HG03025 (cell line): Measurements from ENCODE around the gene CIP2A.

Experiments used
- ATAC-seq: cut with Tn5 transposase; IDR thresholded peaks from one replicate; pipeline ENCODE4 v1.9.1; 2021; ENCODE audit warnings: mild to moderate bottlenecking, moderate library complexity; ENCODE audit not compliant: unreplicated experiment, low FRiP score

Gene CIP2A

DNA sequence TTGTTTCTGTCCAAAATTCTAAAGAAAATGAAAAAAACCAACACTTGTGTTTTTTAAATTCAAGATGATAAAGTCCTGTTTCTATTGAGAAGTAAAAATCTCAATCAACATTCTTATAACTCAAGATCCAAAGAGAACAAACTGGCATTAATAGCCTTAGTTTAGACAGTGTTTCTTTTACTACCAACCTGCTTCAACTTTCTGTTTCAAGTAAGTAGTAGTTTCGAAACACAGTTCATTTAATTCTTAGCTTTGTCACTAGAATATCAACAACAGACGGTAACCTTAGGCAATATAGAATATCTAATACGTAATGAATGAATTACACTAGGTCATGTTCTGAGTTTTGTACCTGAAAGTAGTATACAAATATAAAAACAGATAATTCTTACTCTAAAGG, 23.7 kb downstream of the CIP2A start:
- no peak for ATAC-seq

DNA sequence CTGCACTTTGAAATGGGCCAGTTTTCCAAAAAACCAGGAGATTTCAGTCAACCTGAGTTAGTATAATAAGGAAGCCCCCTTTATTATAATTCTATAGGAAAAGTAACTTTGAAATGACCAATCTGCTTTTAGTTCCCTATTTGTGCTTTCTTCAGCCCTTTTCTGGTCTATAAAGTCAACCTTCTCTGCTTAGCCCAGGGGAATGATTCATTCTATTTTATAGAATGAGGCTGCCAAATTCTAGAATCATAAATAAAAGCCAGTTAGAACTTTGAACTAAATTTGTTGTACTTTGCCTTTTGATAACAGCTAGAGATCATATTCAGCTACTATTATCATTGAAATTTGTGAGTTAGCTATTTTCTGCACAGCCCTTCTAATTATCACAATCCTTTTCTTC, 24.7 kb downstream of the CIP2A start:
- no peak for ATAC-seq

DNA sequence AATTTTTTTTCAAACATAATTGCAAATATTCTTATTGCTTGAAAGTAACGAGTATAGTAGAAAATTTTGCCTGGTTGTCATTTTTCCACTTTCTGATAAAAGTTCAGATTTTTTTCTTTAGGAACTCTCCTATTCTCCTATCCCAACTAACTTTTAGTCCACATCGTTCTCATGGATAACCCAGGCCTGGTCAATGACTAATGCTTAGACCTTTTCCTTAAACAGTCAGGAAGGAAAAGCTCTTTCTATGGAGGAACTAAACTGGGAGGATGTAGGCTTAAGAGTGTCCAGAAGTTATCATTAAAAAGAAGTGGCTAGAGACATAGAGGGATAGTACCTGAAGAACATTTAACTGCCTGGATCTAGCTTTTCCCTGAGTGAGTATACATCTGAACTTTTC, 26.7 kb downstream of the CIP2A start:
- ATAC-seq, result no peak

DNA sequence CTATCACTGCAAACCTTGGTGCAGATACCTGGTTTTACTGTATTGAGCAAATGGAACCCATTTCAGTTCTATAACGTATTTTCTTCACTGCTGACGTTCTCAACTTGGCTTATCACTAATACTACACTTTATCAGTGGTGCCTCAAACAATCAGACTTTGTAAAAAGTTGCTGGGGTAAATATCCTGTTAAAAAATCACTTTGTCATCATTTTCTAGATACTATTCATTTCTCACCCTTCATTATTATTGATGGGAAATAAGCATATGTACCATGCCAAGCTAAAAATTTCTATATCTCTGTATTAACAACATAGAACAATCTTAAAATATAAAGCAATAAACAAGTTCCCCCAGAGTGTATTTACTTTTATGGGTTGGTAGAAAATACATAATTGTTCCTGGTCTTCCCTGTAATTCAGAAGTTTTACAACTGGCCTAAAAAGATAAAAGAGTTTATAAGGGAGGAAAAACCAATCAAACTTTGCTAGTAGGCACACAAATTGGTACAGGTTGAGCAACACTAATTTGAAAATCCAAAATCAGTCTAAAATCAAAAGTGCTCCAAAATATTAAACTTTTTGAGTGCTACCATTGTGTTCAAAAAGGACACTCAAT, 33.2 kb downstream of the CIP2A start:
- no peak for ATAC-seq

DNA sequence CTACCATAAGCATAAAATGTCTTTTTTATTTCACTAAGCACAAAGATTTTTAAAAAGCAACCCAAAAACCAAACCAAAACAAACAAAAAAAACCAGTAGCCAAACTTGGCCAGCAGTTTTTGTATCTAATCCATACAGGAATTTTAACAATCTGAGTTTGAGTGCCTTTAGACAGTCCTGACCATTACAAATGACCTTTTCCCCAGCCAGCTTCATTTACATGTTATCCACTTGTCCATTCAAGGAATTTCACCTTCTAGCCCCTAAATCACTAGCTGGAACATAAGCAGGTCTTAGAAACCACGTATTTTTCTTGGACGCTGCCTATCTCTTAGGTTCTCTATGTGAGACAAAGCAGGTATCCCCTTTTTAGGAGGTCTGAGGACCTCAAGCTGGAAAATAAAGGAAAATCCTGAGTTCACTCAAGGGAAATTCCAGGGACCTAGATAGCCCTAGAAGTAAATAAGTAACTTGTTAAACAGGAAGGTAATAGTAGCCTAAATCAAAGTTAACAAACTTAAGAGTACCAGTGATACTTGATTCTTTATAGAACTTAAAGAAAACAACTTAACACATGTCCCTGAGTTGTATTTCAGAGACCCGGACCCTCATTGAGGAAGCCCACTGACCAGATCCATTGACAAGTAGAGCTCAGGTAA, 34.2 kb downstream of the CIP2A start:
- no peak for ATAC-seq

DNA sequence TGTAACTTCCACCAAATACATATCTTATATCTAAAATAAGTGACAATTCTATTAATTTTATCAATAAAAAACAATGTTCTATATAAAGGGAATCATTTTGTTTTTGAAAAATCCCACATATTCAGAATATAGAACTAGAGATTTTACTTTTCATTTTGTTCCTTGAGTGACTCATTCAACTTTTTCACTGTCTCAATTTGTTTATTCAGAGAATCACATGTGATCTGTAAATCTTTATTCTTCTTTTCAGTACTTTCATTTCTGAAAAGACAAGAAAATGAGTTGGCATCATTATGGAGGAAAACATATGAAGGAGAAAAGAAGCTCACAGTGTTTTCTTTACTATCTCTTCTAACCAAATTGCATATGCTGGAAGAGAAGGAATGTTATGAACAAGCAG, 35.0 kb downstream of the CIP2A start:
- no peak for ATAC-seq

DNA sequence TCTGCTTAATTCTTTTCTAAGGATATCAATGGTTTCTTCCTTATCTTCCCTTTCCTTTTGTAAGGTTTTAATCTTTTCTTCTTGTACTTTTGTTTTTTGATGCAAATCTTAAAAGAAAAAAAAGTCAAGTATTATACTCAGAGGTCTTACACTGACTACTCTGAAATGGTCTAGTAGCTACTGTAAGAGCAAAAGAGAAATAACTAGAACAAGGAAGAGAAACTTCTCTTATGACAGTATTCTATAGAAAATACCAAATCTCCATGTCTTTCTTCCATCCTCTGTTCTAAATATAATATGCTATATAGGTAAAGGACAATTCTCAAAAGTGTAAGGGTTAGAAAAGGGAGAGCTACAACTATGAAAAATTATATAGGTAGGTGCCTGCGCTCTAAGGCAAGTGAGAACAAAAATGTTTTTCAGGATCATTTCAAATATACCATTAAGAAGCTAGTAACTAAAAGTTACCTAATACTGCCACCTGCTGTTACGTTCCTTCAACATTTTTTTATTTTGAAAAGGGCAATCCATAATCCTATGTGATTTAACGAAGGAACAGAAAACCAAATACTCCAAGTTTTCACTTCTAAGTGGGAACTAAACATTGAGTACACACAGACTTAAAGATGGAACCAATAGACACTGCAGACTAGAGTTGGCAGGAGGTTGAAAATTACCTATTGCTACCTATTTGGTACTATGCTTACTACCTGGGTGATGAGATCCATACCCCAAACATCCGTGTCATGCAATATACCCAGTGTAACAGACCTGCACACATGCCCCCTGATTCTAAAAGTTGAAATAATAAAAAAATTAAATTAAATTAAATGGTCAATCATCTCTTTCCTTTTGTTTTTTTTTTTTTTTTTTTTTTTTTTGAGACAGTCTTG, 36.7 kb downstream of the CIP2A start:
- no peak for ATAC-seq

DNA sequence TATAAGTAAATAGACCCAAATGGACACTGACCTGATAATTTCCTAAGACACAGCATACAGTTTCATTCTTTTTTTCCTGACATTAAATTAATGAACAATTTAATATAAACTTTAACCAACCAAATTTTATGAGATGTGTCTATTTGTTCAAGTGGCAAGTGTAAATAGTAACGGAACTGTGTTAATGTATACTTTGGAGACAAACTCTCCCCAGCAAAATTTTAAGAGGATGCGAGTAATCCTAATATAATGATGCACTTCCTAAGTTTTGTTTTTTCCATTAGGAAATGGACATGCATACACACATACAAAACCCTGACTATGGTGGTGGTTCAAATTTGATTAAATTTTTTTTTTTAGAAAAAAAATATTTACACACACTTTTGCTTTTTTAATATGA, 40.4 kb downstream of the CIP2A start:
- ATAC-seq, result no peak

DNA sequence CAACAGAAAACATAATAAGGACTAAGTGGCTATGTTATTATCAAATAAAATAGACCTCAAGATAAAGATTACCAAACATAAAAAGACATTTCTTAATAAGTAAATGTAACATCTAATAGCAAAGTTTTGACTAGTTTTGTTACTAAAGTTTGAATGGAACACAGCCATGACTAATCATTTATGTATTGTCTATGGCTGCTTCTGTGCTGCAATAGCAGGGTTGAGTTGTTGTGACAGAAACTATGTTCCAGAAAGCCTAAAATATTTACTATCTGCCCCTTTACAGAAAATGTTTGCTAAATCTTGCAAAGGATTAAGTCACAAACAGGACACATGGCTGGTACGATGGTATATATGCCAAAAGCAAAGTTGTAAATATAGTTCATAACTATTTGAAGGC, 40.9 kb downstream of the CIP2A start:
- ATAC-seq, result no peak

DNA sequence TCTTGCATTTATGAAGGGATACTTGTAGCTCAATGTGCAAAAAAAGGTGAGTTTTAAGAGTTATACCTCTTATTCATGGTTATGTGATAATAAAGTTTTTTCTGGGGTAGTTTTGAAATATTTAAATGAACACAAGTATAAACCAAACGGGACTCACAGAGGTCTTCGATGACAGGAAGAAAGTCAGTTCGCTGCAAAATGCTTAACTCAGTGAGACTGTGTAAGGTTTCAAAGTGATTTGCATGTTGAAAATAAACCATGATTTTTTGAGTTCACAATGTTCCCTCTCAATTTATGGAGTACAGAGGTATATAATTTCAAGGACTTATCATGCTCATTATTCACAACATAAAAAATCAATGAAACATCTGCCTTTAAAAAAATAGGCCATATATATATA, 42.5 kb downstream of the CIP2A start:
- no peak for ATAC-seq

DNA sequence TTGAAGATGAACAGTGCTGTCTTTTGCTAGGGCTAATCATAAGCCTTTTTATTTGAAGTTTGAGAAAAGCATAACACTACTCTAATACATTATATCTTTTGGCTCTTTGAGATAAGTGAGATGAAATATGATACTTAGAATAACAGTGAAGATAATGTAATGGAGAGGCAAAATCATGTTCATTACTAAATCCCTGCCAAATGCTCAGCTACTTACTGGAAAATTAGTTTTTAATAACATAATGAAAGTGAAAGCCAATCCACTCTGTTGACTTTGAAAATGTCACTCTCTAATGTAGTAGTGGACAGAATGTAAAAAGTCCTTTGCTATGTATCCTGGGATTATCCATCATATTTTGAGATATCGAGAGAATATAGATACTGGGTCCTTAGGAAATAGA, 43.0 kb downstream of the CIP2A start:
- peak; percentile 62 for ATAC-seq

DNA sequence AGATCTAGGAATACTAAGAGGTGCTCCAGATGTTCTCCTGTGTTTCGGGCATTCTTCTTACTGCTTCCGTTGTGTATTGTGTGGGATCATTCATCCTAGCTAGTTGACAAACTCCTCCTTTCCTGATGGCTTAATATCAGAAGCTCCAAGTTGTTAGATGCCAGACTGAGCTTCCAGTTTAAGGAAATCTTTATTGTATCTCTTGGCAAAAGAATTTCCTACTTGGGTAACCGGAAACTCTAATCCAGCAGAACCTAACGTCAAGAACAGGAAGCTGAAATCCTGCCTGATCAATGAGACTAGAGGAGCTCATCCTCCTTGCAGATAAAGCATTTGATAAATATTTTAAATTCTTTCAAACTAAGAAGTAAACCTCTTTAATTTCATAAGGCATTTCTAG, 51.2 kb downstream of the CIP2A start:
- no peak for ATAC-seq

DNA sequence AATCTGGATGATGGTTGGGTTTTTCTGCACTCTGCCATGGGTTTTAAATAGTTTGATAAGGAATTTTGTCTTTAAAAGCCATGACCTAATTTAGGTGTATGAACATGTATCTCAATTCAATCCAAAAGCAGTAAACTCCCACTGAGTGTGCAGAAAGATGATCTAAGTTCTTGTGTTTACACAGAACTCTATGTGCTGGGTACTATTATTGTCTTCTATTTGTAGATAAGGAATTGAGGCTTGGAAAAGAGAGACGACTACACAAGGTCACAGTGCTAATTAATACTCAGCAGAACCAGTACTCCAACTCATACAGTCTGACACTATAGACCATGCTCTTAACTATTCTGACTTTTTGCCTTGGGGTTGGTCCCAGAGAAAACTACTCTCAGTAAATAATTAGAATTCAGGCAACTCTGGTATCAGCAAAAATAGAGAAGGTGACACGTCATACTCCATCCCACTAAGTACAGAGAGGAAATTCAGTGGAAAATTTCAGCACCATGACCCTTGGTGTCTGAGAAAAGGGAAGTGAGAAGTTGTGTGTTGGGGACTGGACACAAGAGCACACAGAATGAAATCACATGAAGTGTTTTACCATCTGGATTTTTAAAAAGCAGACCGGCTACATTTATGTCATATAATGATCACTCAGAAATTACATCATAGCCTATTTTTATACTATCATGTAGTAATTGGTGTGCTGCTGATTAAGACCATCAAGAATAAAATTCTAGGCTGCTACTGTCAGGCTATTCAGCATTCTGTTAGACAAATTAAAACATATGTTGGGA, 60.6 kb downstream of the CIP2A start:
- ATAC-seq, result peak; percentile 99

DNA sequence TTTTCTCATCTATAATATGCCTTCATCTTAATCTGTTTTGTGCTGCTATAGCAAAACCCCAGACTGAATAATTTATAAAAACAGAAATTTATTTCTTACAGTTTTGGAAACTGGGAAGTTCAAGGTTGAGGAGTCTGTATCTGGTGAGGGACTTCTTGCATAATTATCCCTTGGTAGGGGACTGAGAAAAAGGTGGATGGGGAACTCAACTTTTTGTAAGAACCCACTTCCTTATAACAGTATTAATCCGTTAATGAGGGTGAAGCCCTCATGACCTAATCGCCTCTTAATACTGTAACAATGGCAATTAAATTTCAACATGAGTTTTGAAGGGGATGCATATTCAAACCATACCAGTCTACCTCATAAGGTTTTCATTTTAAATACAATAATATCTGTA, 61.4 kb downstream of the CIP2A start:
- no peak for ATAC-seq

DNA sequence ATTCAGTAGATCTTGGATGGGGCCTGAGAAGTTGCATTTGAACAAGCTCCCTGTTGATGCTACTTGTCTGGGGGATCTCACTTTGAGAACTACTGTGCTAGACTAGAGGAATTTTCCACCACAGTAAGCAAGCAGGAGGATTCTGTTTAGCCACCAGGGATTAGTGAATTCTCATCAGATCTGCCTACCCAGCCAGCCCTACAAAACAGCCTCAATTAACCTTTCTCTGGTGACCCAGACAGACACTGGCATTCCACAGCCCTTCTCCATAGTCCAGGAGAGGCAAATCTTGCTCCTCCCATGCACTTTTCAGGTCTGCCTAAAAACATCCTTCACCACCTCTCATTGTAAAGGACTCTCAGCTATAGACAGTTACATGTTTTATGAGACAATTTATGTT, 62.1 kb downstream of the CIP2A start:
- no peak for ATAC-seq

DNA sequence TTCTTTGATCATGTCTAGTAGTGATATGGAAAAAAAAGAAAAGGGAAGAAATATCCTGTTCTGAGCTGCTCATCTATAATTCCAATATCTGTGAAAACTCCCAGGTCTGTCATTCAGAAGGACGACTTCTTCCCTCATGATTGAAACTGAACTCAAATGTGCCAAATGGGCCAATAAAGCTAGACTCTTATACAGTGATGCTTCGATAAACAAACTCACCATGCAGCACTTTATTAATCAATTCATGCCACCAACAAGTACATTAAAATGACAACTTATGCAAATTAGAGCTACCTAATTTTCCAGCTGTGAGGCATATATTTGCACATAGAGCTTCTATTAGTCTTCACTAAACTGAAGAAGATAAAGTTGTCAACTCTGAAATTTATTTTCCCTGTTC, 63.3 kb downstream of the CIP2A start:
- ATAC-seq, result no peak

DNA sequence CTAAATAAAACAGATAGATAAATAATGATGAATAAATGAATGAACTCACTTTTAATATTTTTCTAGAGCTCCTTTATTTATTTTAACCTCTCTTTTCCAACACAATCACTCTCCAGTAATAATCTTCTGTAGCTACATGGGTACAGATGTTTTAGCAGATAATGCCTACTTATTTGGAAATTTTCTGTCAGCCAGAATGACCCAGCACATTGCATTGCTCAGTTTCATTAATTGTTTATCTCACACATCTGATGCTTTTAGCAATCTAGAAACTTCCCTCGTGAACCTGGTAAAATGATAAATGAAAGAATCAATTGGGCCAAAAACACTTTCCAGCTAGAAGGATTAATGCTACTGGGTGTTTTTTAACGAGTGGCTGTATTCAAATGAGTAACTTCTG, 64.0 kb downstream of the CIP2A start:
- ATAC-seq, result no peak

DNA sequence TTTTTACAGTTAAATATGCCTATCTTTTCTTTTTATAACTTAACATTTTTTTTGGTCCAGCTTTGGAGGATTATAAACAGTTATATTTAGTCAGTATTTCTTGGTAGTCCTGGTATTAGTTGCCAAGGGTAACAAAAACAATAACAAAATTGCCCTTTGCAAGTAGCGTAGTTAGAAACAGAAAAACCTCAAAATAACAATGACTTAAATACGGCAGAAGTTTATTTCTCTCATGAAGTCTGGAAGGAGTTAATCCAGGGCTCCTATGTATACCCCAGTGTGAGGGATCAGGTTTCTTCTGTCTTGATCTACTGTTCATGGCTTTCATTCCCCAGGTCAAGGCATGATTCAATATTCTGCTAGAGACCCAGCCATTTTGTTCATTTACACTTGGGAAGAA, 64.7 kb downstream of the CIP2A start:
- ATAC-seq, result no peak

DNA sequence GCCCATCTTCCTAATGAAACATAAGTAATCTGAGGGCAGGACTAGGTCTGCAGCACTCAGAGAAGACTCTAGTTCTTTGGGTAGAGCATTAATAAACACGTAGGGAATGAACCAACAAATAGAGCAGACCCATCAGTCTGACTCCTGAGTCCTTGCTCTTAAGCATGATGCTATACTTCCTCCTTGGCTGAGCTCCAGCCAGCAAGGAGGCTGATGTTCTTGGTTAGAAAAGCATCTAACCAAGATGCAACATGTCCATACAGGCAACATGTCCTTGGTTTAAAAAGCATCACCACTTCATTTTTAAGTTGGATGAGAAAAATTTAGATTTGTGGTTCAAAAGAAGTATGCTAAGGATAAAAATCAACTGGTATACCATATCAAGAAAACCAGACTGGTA, 70.3 kb downstream of the CIP2A start:
- no peak for ATAC-seq

DNA sequence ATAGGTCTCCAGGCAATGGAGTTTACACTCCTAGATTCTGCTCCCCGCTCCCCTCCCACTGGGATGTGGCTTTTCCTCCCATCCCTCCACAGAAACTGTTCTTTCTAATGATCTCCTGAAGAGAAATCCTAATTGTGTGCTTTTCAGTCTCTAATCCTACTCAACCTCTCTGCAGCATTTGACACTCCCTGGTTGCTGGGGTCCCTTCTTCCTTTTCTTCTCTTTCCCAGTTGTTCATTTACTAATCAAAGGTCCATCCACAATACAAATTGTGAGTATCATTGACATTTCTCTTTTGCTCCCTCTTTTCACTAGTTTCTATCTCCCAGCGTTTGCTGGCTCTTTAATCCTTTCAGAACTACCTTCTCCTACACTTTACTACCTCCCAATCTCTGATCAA, 72.4 kb downstream of the CIP2A start:
- ATAC-seq, result no peak

DNA sequence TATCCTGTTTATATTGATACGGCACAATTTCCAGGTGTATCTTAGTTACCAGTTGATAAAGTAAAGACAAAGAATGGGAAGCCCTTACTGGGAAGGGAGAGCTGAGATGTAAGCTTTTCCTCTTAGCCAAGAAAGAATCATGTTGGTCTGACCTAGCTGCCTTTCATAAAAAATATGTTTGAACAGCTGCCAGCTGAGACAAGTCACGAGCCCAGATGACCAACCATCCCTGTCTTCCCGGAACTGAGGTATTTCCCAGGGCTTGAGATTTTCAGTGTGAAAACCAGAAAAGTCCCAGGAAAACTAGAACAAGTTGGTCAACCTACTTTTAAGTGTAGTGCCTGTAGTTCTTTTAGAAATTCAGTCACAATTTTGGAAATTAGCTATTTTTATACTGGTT, 75.3 kb downstream of the CIP2A start:
- ATAC-seq, result no peak
